IPS-15b (cell line): ENCODE results near the gene MGAT5B.

Source experiments
- H3K27me3 ChIP-seq: one replicate; pipeline ENCODE4 v1.6.1; 2013; ENCODE audit warnings: low read length; ENCODE audit not compliant: control insufficient read depth, insufficient read depth
- H3K36me3 ChIP-seq: one replicate; pipeline ENCODE4 v1.6.1; 2013; ENCODE audit warnings: low read length; ENCODE audit not compliant: control insufficient read depth, insufficient read depth
- H3K4me1 ChIP-seq: one replicate; pipeline ENCODE4 v1.6.1; 2013; ENCODE audit warnings: mild to moderate bottlenecking, low read length; ENCODE audit not compliant: control insufficient read depth, insufficient read depth
- H3K4me3 ChIP-seq: one replicate; pipeline ENCODE4 v1.5.1; 2013; ENCODE audit warnings: low read depth, low read length
- H3K9ac ChIP-seq: one replicate; pipeline ENCODE4 v1.6.1; 2013; ENCODE audit warnings: low read depth, mild to moderate bottlenecking, low read length
- H3K9me3 ChIP-seq: one replicate; pipeline ENCODE4 v1.6.1; 2013; ENCODE audit warnings: mild to moderate bottlenecking, low read length; ENCODE audit not compliant: control insufficient read depth, insufficient read depth

MGAT5B gene

GRCh38 chr17:76911299-76912017, 43.3 kb downstream of the MGAT5B start:
- Histone ChIP-seq H3K27me3 (no peaks in the 10 kb centered on the region), H3K9ac (no peak overlapping the region), H3K36me3 (no peaks in the 10 kb centered on the region), H3K4me1 (peaks cover 5% of the 10 kb centered on the region), H3K4me3 (no peak overlapping the region), H3K9me3 (no peaks in the 10 kb centered on the region)

DNA sequence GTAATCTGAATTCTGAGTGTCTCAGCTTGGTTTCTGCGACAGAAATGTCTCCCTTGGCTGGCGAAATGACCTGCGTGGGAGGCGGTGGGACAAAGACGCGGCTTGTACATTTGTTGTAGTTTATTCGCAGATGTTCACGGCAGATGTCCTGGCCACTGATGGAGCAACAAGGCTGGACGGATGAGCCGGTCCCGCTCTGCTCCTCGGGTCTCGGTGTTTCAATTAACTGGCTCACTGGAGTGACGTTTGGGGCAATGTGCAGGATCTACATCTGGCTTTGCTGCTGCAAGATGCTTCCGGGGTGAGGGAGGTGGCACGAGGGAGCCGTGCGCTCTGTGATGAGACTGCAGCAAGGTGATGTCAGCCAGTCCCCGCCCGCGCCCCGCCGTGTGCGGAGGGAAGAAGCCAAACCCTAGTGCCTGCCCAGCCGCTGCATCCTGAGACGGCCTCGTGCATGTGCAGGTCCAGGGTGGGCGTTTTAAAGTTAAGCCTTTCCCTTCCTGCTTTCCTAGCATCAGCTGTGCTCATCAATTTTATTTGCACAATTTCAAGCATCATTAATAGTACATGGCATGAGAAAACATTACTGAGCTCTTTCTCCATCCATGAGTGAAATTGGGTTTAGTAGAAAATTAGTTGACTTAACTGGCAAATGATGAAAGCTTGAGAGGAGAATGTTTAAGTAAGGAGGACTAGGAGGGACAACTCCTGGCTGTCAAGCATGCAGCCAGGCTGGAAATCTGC, 44.4 kb downstream of the MGAT5B start:
- H3K36me3 ChIP-seq: no peaks in the 10 kb centered on the region
- H3K9me3 ChIP-seq: no peaks in the 10 kb centered on the region
- H3K9ac ChIP-seq: no peak overlapping the region

DNA sequence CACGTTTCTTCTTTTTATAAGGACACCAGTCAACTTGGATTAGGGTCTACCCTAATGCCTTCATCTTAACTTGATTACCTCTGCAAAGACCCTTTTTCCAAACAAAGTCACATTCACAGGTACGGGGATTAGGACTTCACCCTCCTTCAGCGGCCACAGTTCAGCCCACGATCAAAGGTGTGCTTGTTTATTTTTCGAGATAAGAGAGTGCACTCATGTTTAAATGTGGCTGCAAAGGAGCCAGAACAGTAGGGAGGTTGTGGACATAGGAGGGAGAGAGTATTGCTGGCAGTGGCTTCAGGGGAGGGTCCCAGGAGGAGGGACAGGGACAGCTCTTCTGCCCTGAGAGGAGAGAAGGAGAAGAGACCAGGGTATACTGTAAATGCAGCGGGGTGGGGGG, 46.7 kb downstream of the MGAT5B start:
- Histone ChIP-seq H3K27me3 (no peaks in the 10 kb centered on the region), H3K4me3 (no peak overlapping the region), H3K36me3 (no peaks in the 10 kb centered on the region), H3K9me3 (no peaks in the 10 kb centered on the region), H3K9ac (no peak overlapping the region), H3K4me1 (no peaks in the 10 kb centered on the region)

More for the DNA sequence above, 44.4 kb downstream of the MGAT5B start:
- Histone ChIP-seq H3K4me1 (peaks cover 5% of the 10 kb centered on the region), H3K4me3 (no peak overlapping the region), H3K27me3 (no peaks in the 10 kb centered on the region)

- no peak overlapping the region for H3K4me3 ChIP-seq
- H3K4me1 ChIP-seq: no peaks in the 10 kb centered on the region
- H3K9me3 ChIP-seq: no peaks in the 10 kb centered on the region
- H3K9ac ChIP-seq: no peak overlapping the region
- no peaks in the 10 kb centered on the region for H3K36me3 ChIP-seq
- H3K27me3 ChIP-seq: no peaks in the 10 kb centered on the region
Measured at GRCh38 chr17:76915840-76916510, 47.8 kb downstream of the MGAT5B start.

DNA sequence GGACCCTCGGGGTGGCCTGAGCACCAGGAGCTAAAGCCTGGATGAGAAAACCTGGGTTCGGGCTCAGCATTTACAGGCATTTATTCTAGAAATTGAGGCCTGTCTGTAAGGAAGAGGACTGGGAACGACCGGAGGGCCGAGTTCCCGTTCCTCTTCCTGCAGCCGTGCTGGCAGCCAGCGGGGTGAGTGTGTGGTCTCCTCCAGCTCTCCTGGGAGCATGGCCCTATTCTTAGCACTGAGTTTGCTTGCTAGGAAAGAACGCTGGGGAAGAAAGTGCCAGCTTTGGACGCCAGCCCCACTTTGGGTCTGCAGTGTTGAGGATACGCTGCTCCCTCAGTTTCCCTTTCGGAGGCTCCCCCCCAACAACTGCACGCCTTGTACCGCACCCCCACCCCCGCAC, 49.6 kb downstream of the MGAT5B start:
- no peaks in the 10 kb centered on the region for H3K27me3 ChIP-seq
- H3K4me3 ChIP-seq: no peak overlapping the region
- H3K9ac ChIP-seq: no peak overlapping the region
- no peaks in the 10 kb centered on the region for H3K9me3 ChIP-seq
- H3K4me1 ChIP-seq: no peaks in the 10 kb centered on the region
- no peaks in the 10 kb centered on the region for H3K36me3 ChIP-seq

GRCh38 chr17:76918811-76919210, 50.6 kb downstream of the MGAT5B start:
- Histone ChIP-seq H3K4me1 (no peaks in the 10 kb centered on the region), H3K9ac (no peak overlapping the region), H3K27me3 (no peaks in the 10 kb centered on the region), H3K36me3 (no peaks in the 10 kb centered on the region), H3K4me3 (no peak overlapping the region), H3K9me3 (no peaks in the 10 kb centered on the region)

GRCh38 chr17:76920364-76921139, 52.3 kb downstream of the MGAT5B start:
- Histone ChIP-seq H3K9ac (no peak overlapping the region), H3K9me3 (no peaks in the 10 kb centered on the region), H3K4me1 (no peaks in the 10 kb centered on the region), H3K4me3 (no peak overlapping the region), H3K36me3 (no peaks in the 10 kb centered on the region), H3K27me3 (no peaks in the 10 kb centered on the region)

DNA sequence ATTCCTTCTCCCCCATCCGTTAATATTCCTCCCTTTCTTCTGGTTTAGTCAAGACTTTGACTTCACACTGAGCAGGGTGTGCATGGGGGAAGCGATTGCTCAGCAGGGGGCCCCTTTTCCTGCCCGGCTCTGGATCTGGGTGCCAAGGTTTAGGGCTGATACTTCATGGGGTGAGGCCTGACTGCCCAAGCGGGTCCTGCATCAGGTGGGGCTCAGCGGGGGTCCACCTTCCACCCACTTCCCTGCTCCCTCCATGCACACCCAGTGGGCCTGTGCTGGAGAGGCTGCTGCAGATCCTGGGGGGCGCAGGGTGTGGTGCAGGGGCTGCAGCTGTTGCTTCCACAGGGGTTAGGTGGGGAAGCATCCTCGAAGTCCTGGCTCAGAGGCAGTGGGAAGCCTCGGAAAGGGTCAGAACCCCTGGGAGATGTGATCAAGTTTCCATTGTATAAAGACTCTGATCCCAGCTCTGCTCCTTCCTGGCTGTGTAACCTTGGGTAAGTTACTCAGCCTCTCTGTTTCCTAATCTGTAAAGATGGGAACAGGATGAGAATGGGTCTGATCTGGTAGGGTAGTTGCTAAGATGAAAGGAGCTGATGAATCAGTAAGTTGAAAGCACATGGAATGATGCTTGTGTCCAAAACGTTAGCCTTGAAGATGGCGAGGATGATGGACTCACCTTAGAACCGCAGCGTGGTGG, 53.3 kb downstream of the MGAT5B start:
- no peak overlapping the region for H3K4me3 ChIP-seq
- peaks cover 1% of the 10 kb centered on the region for H3K36me3 ChIP-seq
- H3K9me3 ChIP-seq: no peaks in the 10 kb centered on the region
- H3K9ac ChIP-seq: no peak overlapping the region
- no peaks in the 10 kb centered on the region for H3K27me3 ChIP-seq
- H3K4me1 ChIP-seq: no peaks in the 10 kb centered on the region

GRCh38 chr17:76922084-76922483, 53.9 kb downstream of the MGAT5B start:
- Histone ChIP-seq H3K27me3 (no peaks in the 10 kb centered on the region), H3K4me3 (no peak overlapping the region), H3K36me3 (peaks cover 5% of the 10 kb centered on the region), H3K9me3 (no peaks in the 10 kb centered on the region), H3K4me1 (no peaks in the 10 kb centered on the region), H3K9ac (no peak overlapping the region)

GRCh38 chr17:76922967-76923366, 54.8 kb downstream of the MGAT5B start:
- no peaks in the 10 kb centered on the region for H3K27me3 ChIP-seq
- H3K36me3 ChIP-seq: peaks cover 5% of the 10 kb centered on the region
- no peak overlapping the region for H3K4me3 ChIP-seq
- no peaks in the 10 kb centered on the region for H3K9me3 ChIP-seq
- no peak overlapping the region for H3K9ac ChIP-seq
- no peaks in the 10 kb centered on the region for H3K4me1 ChIP-seq

GRCh38 chr17:76923491-76923890, 55.3 kb downstream of the MGAT5B start:
- no peaks in the 10 kb centered on the region for H3K9me3 ChIP-seq
- H3K4me3 ChIP-seq: no peak overlapping the region
- H3K9ac ChIP-seq: no peak overlapping the region
- H3K27me3 ChIP-seq: no peaks in the 10 kb centered on the region
- H3K36me3 ChIP-seq: peaks cover 5% of the 10 kb centered on the region
- no peaks in the 10 kb centered on the region for H3K4me1 ChIP-seq
